Fibroblast of lung (primary cell): ENCODE data around the gene CRACR2A.

Source experiments
- CTCF ChIP-seq, 2 donors: IDR thresholded peaks in 1 of 2; conservative IDR thresholded peaks in 1 of 2; 1 replicate in 1 of 2; 2 replicates in 1 of 2; pipeline ENCODE4 v1.5.1; 2011 to 2012; ENCODE audit warnings: low read length in 2 of 2, control low read depth in 1 of 2, inconsistent platforms in 1 of 2, low read depth in 1 of 2, mild to moderate bottlenecking in 1 of 2
- EZH2 ChIP-seq: IDR thresholded peaks from 2 replicates; pipeline ENCODE4 v1.5.1; 2012; ENCODE audit warnings: low read length, control low read depth, mild to moderate bottlenecking; ENCODE audit errors: missing control alignments

- TF ChIP-seq CTCF (conservative IDR thresholded peaks at IDR 0.05 in 1 of 2, IDR thresholded peaks at IDR 0.05 in 1 of 2; ENCODE audit: low read depth in 1 of 2, low read length in 2 of 2) (no peak), EZH2 (no peak)
These were observed 139.1 kb downstream of the CRACR2A start for GRCh38 chr12:3613641-3614395.
